SK-N-SH treated with all-trans-retinoic acid at 6 μM for 48 hours (cell line): ENCODE measurements around the gene NCS1.

Experiments
- ATAC-seq: fragments of 200-7000 bp; cut with Tn5 transposase; 3 replicates; pipeline ENCODE4 v1.9.1; 2020; ENCODE audit warnings: mild to moderate bottlenecking, moderate library complexity
- ARNTL ChIP-seq: fragments of 450-650 bp; formaldehyde crosslinking; IDR thresholded peaks from 2 replicates; pipeline ENCODE4 v1.5.0; 2020; ENCODE audit warnings: low read depth, mild to moderate bottlenecking, moderate library complexity, borderline replicate concordance
- BACH2 ChIP-seq: fragments of 250-450 bp; sonication (Bioruptor Pico); IDR thresholded peaks from 2 replicates; pipeline ENCODE4 v1.9.0; 2021; ENCODE audit warnings: mild to moderate bottlenecking, borderline replicate concordance
- CSDC2 ChIP-seq: fragments of 250-450 bp; sonication (Bioruptor Pico); IDR thresholded peaks from 2 replicates; pipeline ENCODE4 v1.5.0; 2020; ENCODE audit warnings: mild to moderate bottlenecking, moderate library complexity
- CSRNP3 ChIP-seq: fragments of 250-450 bp; sonication (Bioruptor Pico); IDR thresholded peaks from 2 replicates; pipeline ENCODE4 v1.5.1; 2021; ENCODE audit warnings: mild to moderate bottlenecking, moderate library complexity
- ESRRG ChIP-seq: fragments of 250-450 bp; sonication (Bioruptor Pico); IDR thresholded peaks from 2 replicates; pipeline ENCODE4 v1.6.1; 2021; ENCODE audit warnings: mild to moderate bottlenecking
- GLIS3 ChIP-seq: fragments of 250-450 bp; sonication (Bioruptor Pico); IDR thresholded peaks from 2 replicates; pipeline ENCODE4 v1.5.0; 2020; ENCODE audit warnings: mild to moderate bottlenecking, moderate library complexity
- ISL1 ChIP-seq: fragments of 250-450 bp; sonication (Bioruptor Pico); IDR thresholded peaks from 2 replicates; pipeline ENCODE4 v2.1.2; 2022; ENCODE audit warnings: mild to moderate bottlenecking, moderate library complexity
- OSR1 ChIP-seq: fragments of 250-450 bp; sonication (Bioruptor Pico); IDR thresholded peaks from 2 replicates; pipeline ENCODE4 v1.8.0; 2022; ENCODE audit warnings: moderate library complexity, mild to moderate bottlenecking, inconsistent platforms
- POU6F1 ChIP-seq: fragments of 250-450 bp; sonication (Bioruptor Pico); IDR thresholded peaks from 2 replicates; pipeline ENCODE4 v1.8.0; 2021; ENCODE audit warnings: low read depth, mild to moderate bottlenecking, moderate library complexity, borderline replicate concordance
- PPARA ChIP-seq: fragments of 250-450 bp; sonication (Bioruptor Pico); IDR thresholded peaks from 2 replicates; pipeline ENCODE4 v1.5.0; 2020; ENCODE audit warnings: mild to moderate bottlenecking, borderline replicate concordance
- RARB ChIP-seq: fragments of 250-450 bp; sonication (Bioruptor Pico); IDR thresholded peaks from 2 replicates; pipeline ENCODE4 v1.8.0; 2021; ENCODE audit warnings: mild to moderate bottlenecking, moderate library complexity
- SNAI2 ChIP-seq: fragments of 250-450 bp; sonication (Bioruptor Pico); IDR thresholded peaks from 2 replicates; pipeline ENCODE4 v1.5.0; 2020; ENCODE audit warnings: mild to moderate bottlenecking, moderate library complexity
- TCF4 ChIP-seq: fragments of 250-450 bp; sonication (Bioruptor Pico); IDR thresholded peaks from 2 replicates; pipeline ENCODE4 v1.8.0; 2021; ENCODE audit warnings: mild to moderate bottlenecking, moderate library complexity, borderline replicate concordance
- TOX ChIP-seq: fragments of 250-450 bp; sonication (Bioruptor Pico); IDR thresholded peaks from 2 replicates; pipeline ENCODE4 v1.8.0; 2021; ENCODE audit warnings: mild to moderate bottlenecking, moderate library complexity, borderline replicate concordance
- ZC3H10 ChIP-seq: fragments of 250-450 bp; sonication (Bioruptor Pico); IDR thresholded peaks from 2 replicates; pipeline ENCODE4 v1.5.1; 2021; ENCODE audit warnings: mild to moderate bottlenecking, moderate library complexity
- ZFP3 ChIP-seq: fragments of 250-450 bp; sonication (Bioruptor Pico); IDR thresholded peaks from 2 replicates; pipeline ENCODE4 v1.5.0; 2020; ENCODE audit warnings: mild to moderate bottlenecking, moderate library complexity
- ZFP30 ChIP-seq: fragments of 450-650 bp; formaldehyde crosslinking; IDR thresholded peaks from 2 replicates; pipeline ENCODE4 v1.5.0; 2022; ENCODE audit warnings: mild to moderate bottlenecking, moderate library complexity
- ZNF565 ChIP-seq: fragments of 450-650 bp; formaldehyde crosslinking; conservative IDR thresholded peaks from 2 replicates; pipeline ENCODE4 v1.5.0; 2020; ENCODE audit warnings: low read depth, mild to moderate bottlenecking, moderate library complexity
- ZNF70 ChIP-seq: fragments of 450-650 bp; formaldehyde crosslinking; IDR thresholded peaks from 2 replicates; pipeline ENCODE4 v1.5.0; 2020; ENCODE audit warnings: mild to moderate bottlenecking, moderate library complexity
- TF ChIP-seq, protein P1 (sequence below): fragments of 250-450 bp; sonication (Bioruptor Pico); IDR thresholded peaks from 2 replicates; pipeline ENCODE4 v1.5.1; 2020; ENCODE audit warnings: low read depth, mild to moderate bottlenecking, moderate library complexity

NCS1 gene

GRCh38 chr9:130174025-130174424 is 1.8 kb downstream of the NCS1 start:
- no peak for TF ChIP-seq OSR1 (CRISPR knock-in tag)
- no peak for TF ChIP-seq POU6F1
- TF ChIP-seq, protein P1, sequence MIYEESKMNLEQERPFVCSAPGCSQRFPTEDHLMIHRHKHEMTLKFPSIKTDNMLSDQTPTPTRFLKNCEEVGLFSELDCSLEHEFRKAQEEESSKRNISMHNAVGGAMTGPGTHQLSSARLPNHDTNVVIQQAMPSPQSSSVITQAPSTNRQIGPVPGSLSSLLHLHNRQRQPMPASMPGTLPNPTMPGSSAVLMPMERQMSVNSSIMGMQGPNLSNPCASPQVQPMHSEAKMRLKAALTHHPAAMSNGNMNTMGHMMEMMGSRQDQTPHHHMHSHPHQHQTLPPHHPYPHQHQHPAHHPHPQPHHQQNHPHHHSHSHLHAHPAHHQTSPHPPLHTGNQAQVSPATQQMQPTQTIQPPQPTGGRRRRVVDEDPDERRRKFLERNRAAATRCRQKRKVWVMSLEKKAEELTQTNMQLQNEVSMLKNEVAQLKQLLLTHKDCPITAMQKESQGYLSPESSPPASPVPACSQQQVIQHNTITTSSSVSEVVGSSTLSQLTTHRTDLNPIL (CRISPR knock-in tag), result no peak
- no peak for TF ChIP-seq BACH2 (CRISPR knock-in tag)
- TF ChIP-seq ESRRG (CRISPR knock-in tag), result no peak
- no peak for TF ChIP-seq ZFP30 (CRISPR knock-in tag)
- no peak for TF ChIP-seq CSRNP3 (CRISPR knock-in tag)
- no peak for TF ChIP-seq ZFP3 (CRISPR knock-in tag)
- TF ChIP-seq GLIS3, result no peak
- TF ChIP-seq ZC3H10 (CRISPR knock-in tag), result no peak
- TF ChIP-seq RARB (CRISPR knock-in tag), result no peak
- no peak for TF ChIP-seq PPARA (CRISPR knock-in tag)
- TF ChIP-seq TOX, result no peak
- TF ChIP-seq SNAI2 (CRISPR knock-in tag), result no peak
- ATAC-seq, result no peak

GRCh38 chr9:130174920-130175321 is 2.7 kb downstream of the NCS1 start:
- no peak for ATAC-seq
- TF ChIP-seq ZNF565 (CRISPR knock-in tag) (no peak), TCF4 (CRISPR knock-in tag) (no peak), OSR1 (CRISPR knock-in tag) (no peak)

GRCh38 chr9:130175355-130175754 is 3.2 kb downstream of the NCS1 start:
- no peak for ATAC-seq
- TF ChIP-seq GLIS3 (no peak), RARB (CRISPR knock-in tag) (no peak), ZC3H10 (CRISPR knock-in tag) (no peak), POU6F1 (no peak), CSDC2 (no peak), TCF4 (CRISPR knock-in tag) (no peak), BACH2 (CRISPR knock-in tag) (no peak), ISL1 (CRISPR knock-in tag) (no peak), ESRRG (CRISPR knock-in tag) (no peak), ZNF565 (CRISPR knock-in tag) (no peak), ARNTL (CRISPR knock-in tag) (no peak), TOX (no peak), PPARA (CRISPR knock-in tag) (no peak)
- TF ChIP-seq, protein P1 (CRISPR knock-in tag), result no peak

GRCh38 chr9:130176760-130177159 is 4.6 kb downstream of the NCS1 start:
- no peak for TF ChIP-seq ZNF70
- no peak for TF ChIP-seq SNAI2 (CRISPR knock-in tag)
- ATAC-seq, result no peak
